Keratinocyte (primary cell): ENCODE results near the gene RPL27A.

Experiments
- EZH2 ChIP-seq: IDR thresholded peaks from one replicate; pipeline ENCODE4 v1.6.1; 2012; ENCODE audit warnings: inconsistent platforms, mild to moderate bottlenecking, low read length, moderate library complexity
- TF ChIP-seq, protein P1 (sequence below), 3 experiments: IDR thresholded peaks in 1 of 3; conservative IDR thresholded peaks in 1 of 3; optimal IDR thresholded peaks in 1 of 3; 2 replicates in 2 of 3; 3 replicates in 1 of 3; pipeline versions ENCODE3 to v1.5.1; 2011; ENCODE audit warnings: low read length in 3 of 3, mild to moderate bottlenecking in 3 of 3, moderate library complexity in 2 of 3, control low read depth in 1 of 3, inconsistent platforms in 1 of 3; ENCODE audit not compliant: insufficient read depth in 2 of 3; ENCODE audit errors: extremely low read depth in 1 of 3

- TF ChIP-seq, protein P1, sequence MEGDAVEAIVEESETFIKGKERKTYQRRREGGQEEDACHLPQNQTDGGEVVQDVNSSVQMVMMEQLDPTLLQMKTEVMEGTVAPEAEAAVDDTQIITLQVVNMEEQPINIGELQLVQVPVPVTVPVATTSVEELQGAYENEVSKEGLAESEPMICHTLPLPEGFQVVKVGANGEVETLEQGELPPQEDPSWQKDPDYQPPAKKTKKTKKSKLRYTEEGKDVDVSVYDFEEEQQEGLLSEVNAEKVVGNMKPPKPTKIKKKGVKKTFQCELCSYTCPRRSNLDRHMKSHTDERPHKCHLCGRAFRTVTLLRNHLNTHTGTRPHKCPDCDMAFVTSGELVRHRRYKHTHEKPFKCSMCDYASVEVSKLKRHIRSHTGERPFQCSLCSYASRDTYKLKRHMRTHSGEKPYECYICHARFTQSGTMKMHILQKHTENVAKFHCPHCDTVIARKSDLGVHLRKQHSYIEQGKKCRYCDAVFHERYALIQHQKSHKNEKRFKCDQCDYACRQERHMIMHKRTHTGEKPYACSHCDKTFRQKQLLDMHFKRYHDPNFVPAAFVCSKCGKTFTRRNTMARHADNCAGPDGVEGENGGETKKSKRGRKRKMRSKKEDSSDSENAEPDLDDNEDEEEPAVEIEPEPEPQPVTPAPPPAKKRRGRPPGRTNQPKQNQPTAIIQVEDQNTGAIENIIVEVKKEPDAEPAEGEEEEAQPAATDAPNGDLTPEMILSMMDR (optimal IDR thresholded peaks at IDR 0.05 in 1 of 3, IDR thresholded peaks at IDR 0.05 in 1 of 3, conservative IDR thresholded peaks at IDR 0.05 in 1 of 3; ENCODE audit: extremely low read depth in 1 of 3, insufficient read depth in 2 of 3, low read length in 3 of 3) = no peak
- TF ChIP-seq EZH2 = no peak
Measured at GRCh38 chr11:8722809-8723208, 40.2 kb downstream of the RPL27A start.
